ENCODE measurements around the gene SMARCAL1.

- TF ChIP-seq CTCF (conservative IDR thresholded peaks at IDR 0.05; ENCODE audit: low read depth, low read length) (no peak), BHLHE40 (IDR thresholded peaks at IDR 0.05; ENCODE audit: low read depth, low read length) (no peak)
Measured at GRCh38 chr2:216410550-216410949, 1.7 kb upstream of the SMARCAL1 start.

All from IMR-90 (cell line).